22Rv1 (cell line): ENCODE results near the gene HDHD5.

Experiments
- CTCF ChIP-seq: fragments of 450-650 bp; IDR thresholded peaks from 2 replicates; pipeline ENCODE4 v1.5.1; 2017; ENCODE audit warnings: mild to moderate bottlenecking
- ZFX ChIP-seq: fragments of 450-650 bp; IDR thresholded peaks from 2 replicates; pipeline ENCODE4 v1.6.1; 2017; ENCODE audit warnings: antibody characterized with exemption, borderline replicate concordance

GRCh38 chr22:17140022-17140421 is 19.1 kb downstream of the HDHD5 start:
- TF ChIP-seq CTCF (no peak), ZFX (no peak)
